WTC11 (cell line): ENCODE data around the gene SGCG. TPM values are rescaled to one million over a fixed set of nuclear protein-coding genes. Genes with fewer than 3 reads are reported as not detected.

Source experiments
- ATAC-seq: fragments of 200-7000 bp; cut with Tn5 transposase; 2 replicates; pipeline ENCODE4 v1.10.0; 2021; ENCODE audit warnings: mild to moderate bottlenecking, moderate library complexity
- CTCF ChIA-PET: fragments of 300-600 bp; sonication (Branson Sonifier 250); formaldehyde crosslinking; loops from one replicate; lab custom pipeline; 2021; ENCODE audit warnings: antibody characterized with exemption; lab: Charles Lee
- POLR2A ChIA-PET: fragments of 350-600 bp; sonication (Branson Sonifier 250); formaldehyde crosslinking; loops from one replicate; lab custom pipeline; 2021; ENCODE audit warnings: antibody characterized with exemption; lab: Charles Lee
- DNase-seq: peaks from one replicate; pipeline ENCODE4 v3.0.0; 2021; ENCODE audit warnings: low spot score
- H3K27ac Mint-ChIP-seq: 2 replicates; pipeline ENCODE4 v1.8.0; 2021; ENCODE audit warnings: mixed read lengths
- H3K27me3 Mint-ChIP-seq: 2 replicates; pipeline ENCODE4 v1.8.0; 2021; ENCODE audit warnings: low read depth, mild to moderate bottlenecking, moderate library complexity, mixed read lengths
- H3K36me3 Mint-ChIP-seq: 2 replicates; pipeline ENCODE4 v1.8.0; 2021; ENCODE audit warnings: mixed read lengths
- H3K4me1 Mint-ChIP-seq: 2 replicates; pipeline ENCODE4 v1.8.0; 2022; ENCODE audit warnings: mixed read lengths
- H3K4me3 Mint-ChIP-seq: 2 replicates; pipeline ENCODE4 v1.8.0; 2021; ENCODE audit warnings: mild to moderate bottlenecking, moderate library complexity, mixed read lengths
- H3K9me3 Mint-ChIP-seq: 2 replicates; pipeline ENCODE4 v1.8.0; 2021; ENCODE audit warnings: mixed read lengths
- ATF1 ChIP-seq: sonication (generic); formaldehyde crosslinking; IDR thresholded peaks from 2 replicates; pipeline ENCODE4 v1.8.1; 2023; ENCODE audit warnings: mild to moderate bottlenecking, moderate library complexity, missing genetic modification reagents
- ELF4 ChIP-seq: sonication (generic); formaldehyde crosslinking; IDR thresholded peaks from 2 replicates; pipeline ENCODE4 v1.8.1; 2022; ENCODE audit warnings: low read depth, mild to moderate bottlenecking, moderate library complexity, missing genetic modification reagents
- ETV6 ChIP-seq: sonication (generic); formaldehyde crosslinking; IDR thresholded peaks from 2 replicates; pipeline ENCODE4 v1.8.1; 2022; ENCODE audit warnings: mild to moderate bottlenecking, missing genetic modification reagents
- GRHL2 ChIP-seq: fragments of 250-450 bp; sonication (Bioruptor Pico); IDR thresholded peaks from 2 replicates; pipeline ENCODE4 v1.8.0; 2022; ENCODE audit warnings: mild to moderate bottlenecking, moderate library complexity; ENCODE audit not compliant: insufficient replicate concordance, severe bottlenecking
- HMGA2 ChIP-seq: fragments of 250-450 bp; sonication (Bioruptor Pico); IDR thresholded peaks from 2 replicates; pipeline ENCODE4 v1.4.0; 2021; ENCODE audit warnings: mild to moderate bottlenecking, moderate library complexity
- JAZF1 ChIP-seq: fragments of 250-450 bp; sonication (Bioruptor Pico); IDR thresholded peaks from 2 replicates; pipeline ENCODE4 v1.9.0; 2021; ENCODE audit warnings: moderate library complexity, mild to moderate bottlenecking, inconsistent platforms
- MXD4 ChIP-seq: fragments of 250-450 bp; sonication (Bioruptor Pico); IDR thresholded peaks from 2 replicates; pipeline ENCODE4 v1.8.0; 2021; ENCODE audit warnings: mild to moderate bottlenecking, moderate library complexity, borderline replicate concordance
- MYBL2 ChIP-seq: sonication (generic); formaldehyde crosslinking; IDR thresholded peaks from 2 replicates; pipeline ENCODE4 v1.8.1; 2023; ENCODE audit warnings: mild to moderate bottlenecking, moderate library complexity, missing genetic modification reagents
- NFATC4 ChIP-seq: fragments of 250-450 bp; sonication (Bioruptor Pico); IDR thresholded peaks from 2 replicates; pipeline ENCODE4 v1.9.0; 2021; ENCODE audit warnings: mild to moderate bottlenecking
- ZNF423 ChIP-seq: fragments of 250-450 bp; sonication (Bioruptor Pico); IDR thresholded peaks from 2 replicates; pipeline ENCODE4 v2.1.2; 2022; ENCODE audit warnings: mild to moderate bottlenecking, moderate library complexity
- total RNA-seq: library from RNA; stranded (reverse); gene quantifications from 3 replicates; pipeline ENCODE4 v1.2.3, GENCODE V29; 2021
- TF ChIP-seq, protein P1 (sequence below): sonication (generic); formaldehyde crosslinking; IDR thresholded peaks from 2 replicates; pipeline ENCODE4 v1.8.1; 2023; ENCODE audit warnings: mild to moderate bottlenecking, missing genetic modification reagents
- TF ChIP-seq, protein P2 (sequence below): fragments of 250-450 bp; sonication (Bioruptor Pico); IDR thresholded peaks from 2 replicates; pipeline ENCODE4 v1.9.0; 2021; ENCODE audit warnings: mild to moderate bottlenecking
- TF ChIP-seq, protein P3 (sequence below): sonication (generic); formaldehyde crosslinking; IDR thresholded peaks from 2 replicates; pipeline ENCODE4 v1.8.0; 2022; ENCODE audit warnings: missing genetic modification reagents
- TF ChIP-seq, protein P4 (sequence below): sonication (generic); formaldehyde crosslinking; IDR thresholded peaks from 2 replicates; pipeline ENCODE4 v1.8.0; 2022; ENCODE audit warnings: mild to moderate bottlenecking, missing genetic modification reagents
- TF ChIP-seq, protein P5 (sequence below): sonication (generic); formaldehyde crosslinking; IDR thresholded peaks from 2 replicates; pipeline ENCODE4 v1.8.0; 2023; ENCODE audit warnings: missing genetic modification reagents
- TF ChIP-seq, protein P6 (sequence below): fragments of 250-450 bp; sonication (Bioruptor Pico); IDR thresholded peaks from 2 replicates; pipeline ENCODE4 v2.1.2; 2022; ENCODE audit warnings: mild to moderate bottlenecking, moderate library complexity

SGCG gene
- total RNA-seq, 1 experiment from 2014 or later: not detected

DNA sequence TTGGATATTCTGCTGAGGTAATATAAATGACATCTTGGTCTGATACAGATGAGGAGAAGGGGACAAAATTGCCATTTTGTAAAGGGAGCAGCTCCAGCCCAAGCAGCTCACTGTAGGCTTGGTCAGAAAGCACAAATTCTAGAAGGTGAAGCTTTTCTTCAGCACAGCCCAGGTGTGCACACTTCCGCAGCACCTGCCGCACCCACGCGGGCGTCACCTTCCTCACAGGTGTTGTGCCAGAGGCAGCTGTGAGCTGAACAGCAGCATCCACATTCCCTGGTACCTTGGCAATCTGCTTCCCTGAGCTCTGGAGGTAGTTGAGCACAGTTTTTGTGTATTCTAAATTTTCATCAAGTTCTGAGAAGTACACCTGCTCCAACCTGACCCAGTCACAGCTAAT is 173.7 kb downstream of the SGCG start (continued):
- TF ChIP-seq ZNF423 (CRISPR knock-in tag) (no peak), MYBL2 (no peak)
- TF ChIP-seq, protein P1, sequence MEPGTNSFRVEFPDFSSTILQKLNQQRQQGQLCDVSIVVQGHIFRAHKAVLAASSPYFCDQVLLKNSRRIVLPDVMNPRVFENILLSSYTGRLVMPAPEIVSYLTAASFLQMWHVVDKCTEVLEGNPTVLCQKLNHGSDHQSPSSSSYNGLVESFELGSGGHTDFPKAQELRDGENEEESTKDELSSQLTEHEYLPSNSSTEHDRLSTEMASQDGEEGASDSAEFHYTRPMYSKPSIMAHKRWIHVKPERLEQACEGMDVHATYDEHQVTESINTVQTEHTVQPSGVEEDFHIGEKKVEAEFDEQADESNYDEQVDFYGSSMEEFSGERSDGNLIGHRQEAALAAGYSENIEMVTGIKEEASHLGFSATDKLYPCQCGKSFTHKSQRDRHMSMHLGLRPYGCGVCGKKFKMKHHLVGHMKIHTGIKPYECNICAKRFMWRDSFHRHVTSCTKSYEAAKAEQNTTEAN (CRISPR knock-in tag): no peak
- TF ChIP-seq, protein P2, sequence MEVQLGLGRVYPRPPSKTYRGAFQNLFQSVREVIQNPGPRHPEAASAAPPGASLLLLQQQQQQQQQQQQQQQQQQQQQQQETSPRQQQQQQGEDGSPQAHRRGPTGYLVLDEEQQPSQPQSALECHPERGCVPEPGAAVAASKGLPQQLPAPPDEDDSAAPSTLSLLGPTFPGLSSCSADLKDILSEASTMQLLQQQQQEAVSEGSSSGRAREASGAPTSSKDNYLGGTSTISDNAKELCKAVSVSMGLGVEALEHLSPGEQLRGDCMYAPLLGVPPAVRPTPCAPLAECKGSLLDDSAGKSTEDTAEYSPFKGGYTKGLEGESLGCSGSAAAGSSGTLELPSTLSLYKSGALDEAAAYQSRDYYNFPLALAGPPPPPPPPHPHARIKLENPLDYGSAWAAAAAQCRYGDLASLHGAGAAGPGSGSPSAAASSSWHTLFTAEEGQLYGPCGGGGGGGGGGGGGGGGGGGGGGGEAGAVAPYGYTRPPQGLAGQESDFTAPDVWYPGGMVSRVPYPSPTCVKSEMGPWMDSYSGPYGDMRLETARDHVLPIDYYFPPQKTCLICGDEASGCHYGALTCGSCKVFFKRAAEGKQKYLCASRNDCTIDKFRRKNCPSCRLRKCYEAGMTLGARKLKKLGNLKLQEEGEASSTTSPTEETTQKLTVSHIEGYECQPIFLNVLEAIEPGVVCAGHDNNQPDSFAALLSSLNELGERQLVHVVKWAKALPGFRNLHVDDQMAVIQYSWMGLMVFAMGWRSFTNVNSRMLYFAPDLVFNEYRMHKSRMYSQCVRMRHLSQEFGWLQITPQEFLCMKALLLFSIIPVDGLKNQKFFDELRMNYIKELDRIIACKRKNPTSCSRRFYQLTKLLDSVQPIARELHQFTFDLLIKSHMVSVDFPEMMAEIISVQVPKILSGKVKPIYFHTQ (CRISPR knock-in tag): no peak

DNA sequence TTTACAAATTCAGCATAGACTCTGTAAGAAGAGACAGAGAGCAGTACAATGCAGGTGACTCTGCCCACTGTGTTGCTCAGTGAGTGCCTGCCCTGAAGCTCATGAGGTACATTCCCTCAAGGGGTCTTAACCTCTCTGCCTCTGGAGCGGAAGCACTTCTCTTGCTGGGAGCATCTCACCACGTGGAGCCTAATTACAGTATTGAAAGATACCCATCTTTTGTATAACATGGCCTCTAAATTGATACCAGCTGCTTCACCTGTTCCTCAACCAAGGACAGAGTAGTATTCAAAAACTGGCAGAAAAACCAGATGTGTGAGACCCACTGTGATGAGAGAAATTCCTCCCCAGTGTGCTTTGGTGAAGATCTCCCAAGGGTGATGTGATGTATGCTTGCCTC is 175.6 kb downstream of the SGCG start:
- POLR2A ChIA-PET: no interaction called here
- TF ChIP-seq, protein P3, sequence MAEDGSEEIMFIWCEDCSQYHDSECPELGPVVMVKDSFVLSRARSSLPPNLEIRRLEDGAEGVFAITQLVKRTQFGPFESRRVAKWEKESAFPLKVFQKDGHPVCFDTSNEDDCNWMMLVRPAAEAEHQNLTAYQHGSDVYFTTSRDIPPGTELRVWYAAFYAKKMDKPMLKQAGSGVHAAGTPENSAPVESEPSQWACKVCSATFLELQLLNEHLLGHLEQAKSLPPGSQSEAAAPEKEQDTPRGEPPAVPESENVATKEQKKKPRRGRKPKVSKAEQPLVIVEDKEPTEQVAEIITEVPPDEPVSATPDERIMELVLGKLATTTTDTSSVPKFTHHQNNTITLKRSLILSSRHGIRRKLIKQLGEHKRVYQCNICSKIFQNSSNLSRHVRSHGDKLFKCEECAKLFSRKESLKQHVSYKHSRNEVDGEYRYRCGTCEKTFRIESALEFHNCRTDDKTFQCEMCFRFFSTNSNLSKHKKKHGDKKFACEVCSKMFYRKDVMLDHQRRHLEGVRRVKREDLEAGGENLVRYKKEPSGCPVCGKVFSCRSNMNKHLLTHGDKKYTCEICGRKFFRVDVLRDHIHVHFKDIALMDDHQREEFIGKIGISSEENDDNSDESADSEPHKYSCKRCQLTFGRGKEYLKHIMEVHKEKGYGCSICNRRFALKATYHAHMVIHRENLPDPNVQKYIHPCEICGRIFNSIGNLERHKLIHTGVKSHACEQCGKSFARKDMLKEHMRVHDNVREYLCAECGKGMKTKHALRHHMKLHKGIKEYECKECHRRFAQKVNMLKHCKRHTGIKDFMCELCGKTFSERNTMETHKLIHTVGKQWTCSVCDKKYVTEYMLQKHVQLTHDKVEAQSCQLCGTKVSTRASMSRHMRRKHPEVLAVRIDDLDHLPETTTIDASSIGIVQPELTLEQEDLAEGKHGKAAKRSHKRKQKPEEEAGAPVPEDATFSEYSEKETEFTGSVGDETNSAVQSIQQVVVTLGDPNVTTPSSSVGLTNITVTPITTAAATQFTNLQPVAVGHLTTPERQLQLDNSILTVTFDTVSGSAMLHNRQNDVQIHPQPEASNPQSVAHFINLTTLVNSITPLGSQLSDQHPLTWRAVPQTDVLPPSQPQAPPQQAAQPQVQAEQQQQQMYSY (CRISPR knock-in tag): no peak
- TF ChIP-seq NFATC4 (CRISPR knock-in tag) (no peak), JAZF1 (CRISPR knock-in tag) (no peak), ETV6 (CRISPR knock-in tag) (no peak), ELF4 (CRISPR knock-in tag) (no peak), MXD4 (CRISPR knock-in tag) (no peak), GRHL2 (CRISPR knock-in tag) (no peak), HMGA2 (CRISPR knock-in tag) (no peak), ATF1 (CRISPR knock-in tag) (no peak)
- TF ChIP-seq, protein P4, sequence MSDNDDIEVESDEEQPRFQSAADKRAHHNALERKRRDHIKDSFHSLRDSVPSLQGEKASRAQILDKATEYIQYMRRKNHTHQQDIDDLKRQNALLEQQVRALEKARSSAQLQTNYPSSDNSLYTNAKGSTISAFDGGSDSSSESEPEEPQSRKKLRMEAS (CRISPR knock-in tag): no peak
- TF ChIP-seq, protein P2 (CRISPR knock-in tag): no peak
- TF ChIP-seq, protein P5, sequence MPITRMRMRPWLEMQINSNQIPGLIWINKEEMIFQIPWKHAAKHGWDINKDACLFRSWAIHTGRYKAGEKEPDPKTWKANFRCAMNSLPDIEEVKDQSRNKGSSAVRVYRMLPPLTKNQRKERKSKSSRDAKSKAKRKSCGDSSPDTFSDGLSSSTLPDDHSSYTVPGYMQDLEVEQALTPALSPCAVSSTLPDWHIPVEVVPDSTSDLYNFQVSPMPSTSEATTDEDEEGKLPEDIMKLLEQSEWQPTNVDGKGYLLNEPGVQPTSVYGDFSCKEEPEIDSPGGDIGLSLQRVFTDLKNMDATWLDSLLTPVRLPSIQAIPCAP (CRISPR knock-in tag): no peak
- TF ChIP-seq, protein P6, sequence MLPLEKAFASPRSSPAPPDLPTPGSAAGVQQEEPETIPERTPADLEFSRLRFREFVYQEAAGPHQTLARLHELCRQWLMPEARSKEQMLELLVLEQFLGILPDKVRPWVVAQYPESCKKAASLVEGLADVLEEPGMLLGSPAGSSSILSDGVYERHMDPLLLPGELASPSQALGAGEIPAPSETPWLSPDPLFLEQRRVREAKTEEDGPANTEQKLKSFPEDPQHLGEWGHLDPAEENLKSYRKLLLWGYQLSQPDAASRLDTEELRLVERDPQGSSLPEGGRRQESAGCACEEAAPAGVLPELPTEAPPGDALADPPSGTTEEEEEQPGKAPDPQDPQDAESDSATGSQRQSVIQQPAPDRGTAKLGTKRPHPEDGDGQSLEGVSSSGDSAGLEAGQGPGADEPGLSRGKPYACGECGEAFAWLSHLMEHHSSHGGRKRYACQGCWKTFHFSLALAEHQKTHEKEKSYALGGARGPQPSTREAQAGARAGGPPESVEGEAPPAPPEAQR (CRISPR knock-in tag): no peak
- Mint-ChIP-seq H3K4me1 (no peaks in the 10 kb centered on the region), H3K9me3 (no peaks in the 10 kb centered on the region), H3K27ac (no peak overlapping the region), H3K4me3 (no peak overlapping the region), H3K36me3 (peaks cover 42% of the 10 kb centered on the region), H3K27me3 (no peaks in the 10 kb centered on the region)
- CTCF ChIA-PET: no interaction called here
- DNase-seq (no peak), ATAC-seq (no peak)
